HG03521 (cell line): ENCODE data around the gene HOXC13.

ENCODE experiments used
- ATAC-seq: cut with Tn5 transposase; IDR thresholded peaks from one replicate; pipeline ENCODE4 v1.9.1; 2021; ENCODE audit warnings: mild to moderate bottlenecking, moderate library complexity; ENCODE audit not compliant: unreplicated experiment

The HOXC13 gene

DNA sequence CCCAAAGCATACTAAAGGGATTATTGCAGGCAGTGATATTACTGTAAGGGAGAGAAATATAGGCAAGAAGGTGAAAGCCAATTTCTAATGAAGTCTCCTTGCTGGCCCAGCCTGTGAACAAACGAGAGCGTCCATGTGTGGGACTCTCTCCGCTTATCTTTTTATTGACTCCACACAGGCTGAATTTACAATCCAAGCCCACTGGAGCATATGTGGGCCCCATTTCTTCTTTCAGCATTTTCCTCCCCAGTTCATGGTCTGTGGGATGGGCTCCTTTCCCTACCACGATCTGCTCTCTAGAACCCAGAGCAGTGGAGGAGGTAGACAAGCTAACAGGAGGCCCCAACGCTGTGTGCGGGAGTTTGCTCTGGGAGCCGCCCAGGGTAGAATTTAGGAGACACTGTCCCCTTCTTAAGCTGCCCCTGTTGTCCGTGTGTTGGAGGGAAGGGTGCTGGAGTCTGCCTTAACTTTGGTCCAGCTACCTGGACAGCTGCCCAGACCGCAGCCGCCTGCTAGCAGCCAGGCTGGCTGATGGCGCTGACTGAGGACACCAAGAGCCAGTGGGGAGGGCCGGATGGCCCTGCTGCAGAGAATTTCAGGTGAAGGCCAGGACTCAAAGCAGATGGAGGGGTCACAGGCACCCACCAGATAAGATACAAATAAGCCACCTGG, 31.1 kb downstream of the HOXC13 start:
- ATAC-seq = no peak

DNA sequence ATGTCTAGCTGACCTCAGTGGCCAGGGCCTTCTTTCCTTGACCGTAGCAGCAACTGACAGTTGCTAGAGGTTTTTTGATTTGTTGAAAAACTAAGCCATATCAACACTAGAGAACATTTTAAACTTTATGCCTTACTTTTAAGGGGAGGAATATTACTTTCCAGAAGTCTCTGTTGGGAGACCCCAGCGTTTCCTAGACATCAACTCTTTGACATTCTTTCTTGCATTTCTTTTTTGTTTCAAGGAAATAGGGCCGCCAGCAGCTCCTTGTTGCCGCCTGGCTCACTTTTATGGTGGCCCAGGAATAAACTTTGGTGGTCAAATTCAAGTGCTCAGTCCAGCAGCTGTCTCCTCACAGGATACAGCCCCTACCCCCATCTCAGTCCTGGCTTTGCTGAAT, 31.8 kb downstream of the HOXC13 start:
- ATAC-seq = no peak

DNA sequence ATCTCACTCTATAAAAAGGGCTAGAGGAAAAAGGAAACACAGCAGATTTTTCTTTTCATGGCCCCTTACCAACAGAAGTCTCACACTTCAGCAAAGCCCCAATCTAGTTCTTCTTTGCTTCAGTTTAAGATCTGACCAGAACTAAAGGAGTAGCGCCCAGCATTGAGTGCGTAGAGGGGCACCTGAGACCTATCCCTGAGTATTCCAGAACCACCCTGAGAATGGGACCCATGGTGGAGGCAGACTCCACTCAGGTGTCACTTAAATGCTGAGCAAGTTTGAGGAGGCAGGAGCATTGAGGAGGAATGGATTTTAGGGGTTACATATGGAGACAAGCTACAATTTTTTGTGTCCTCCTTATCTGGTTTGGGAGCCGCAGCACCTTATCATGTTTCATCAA, 32.5 kb downstream of the HOXC13 start:
- no peak for ATAC-seq

DNA sequence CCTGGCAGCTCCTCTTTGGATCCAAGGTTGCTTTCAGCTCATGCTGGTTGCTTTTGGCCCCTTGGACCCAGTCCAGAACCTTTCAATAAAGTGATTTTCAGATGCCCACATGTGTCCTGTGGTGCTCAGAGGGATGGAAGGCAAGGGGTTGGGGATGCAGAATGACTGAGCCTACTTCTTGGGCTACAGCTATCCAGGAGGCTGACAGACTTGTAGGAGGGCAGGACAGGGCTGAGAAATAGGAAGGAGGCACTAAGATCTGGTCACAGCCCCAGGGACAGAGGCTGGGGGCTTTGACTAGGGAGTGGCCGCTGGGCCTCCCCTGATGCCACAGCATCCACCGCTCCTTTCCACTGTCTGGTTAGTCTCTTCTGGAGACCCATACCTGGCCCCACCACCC, 33.1 kb downstream of the HOXC13 start:
- ATAC-seq = no peak

DNA sequence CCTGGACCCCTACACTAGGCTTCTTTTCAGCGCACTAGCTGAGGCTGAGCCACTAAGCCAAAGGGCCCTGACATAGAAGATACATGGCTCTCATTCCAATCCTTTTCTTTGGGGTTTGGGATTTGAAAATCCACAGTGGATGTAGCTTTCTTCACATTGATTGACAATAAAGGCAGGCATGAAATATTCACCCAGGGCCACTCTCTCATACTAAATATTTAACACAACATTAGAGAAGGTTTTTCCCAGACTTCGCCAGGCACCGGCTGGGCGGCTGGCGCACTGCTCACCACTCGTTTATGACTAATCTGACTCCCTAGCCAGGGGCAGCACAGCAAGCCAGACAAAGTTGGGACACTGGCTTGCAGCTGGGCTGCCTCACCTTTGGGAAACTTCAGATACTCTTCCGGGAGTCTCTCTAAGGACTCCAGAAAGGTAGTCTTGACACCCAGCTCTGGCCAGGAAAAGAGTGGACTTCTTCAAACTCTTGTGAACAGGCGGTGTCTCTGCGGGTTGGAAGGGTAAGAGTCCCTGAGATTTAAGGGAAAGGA, 33.6 kb downstream of the HOXC13 start:
- no peak for ATAC-seq

DNA sequence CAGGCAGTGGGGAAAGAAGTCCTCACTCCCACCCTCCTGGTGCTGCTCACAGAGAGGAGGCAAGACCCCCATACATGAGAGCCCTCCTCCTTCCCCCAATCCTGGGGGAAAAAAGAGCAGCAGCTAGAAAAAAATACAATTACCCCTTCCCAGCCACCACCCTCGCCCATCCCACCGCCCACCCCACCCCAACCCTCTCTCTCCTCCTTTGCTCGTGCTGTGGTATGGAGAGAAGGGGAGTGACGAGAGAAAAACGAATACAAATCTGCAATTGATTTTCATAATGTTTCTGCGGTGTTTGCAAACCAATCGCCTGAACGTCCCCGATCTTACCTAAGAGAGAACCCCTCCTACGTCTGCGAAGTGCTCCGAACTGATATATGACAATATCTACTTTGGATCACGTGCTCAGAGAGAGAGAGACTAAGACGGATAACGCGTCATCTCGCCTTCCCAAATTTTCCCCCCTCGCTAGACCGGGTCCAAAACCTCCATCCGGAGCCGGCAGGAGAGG, 34.1 kb downstream of the HOXC13 start, which contains the start of gene HOXC11:
TSS of gene HOXC11 (plus strand) at position 405 of the 514 bp plus-strand sequence. CDS start 116 bp downstream, outside the sequence.
- no peak for ATAC-seq

DNA sequence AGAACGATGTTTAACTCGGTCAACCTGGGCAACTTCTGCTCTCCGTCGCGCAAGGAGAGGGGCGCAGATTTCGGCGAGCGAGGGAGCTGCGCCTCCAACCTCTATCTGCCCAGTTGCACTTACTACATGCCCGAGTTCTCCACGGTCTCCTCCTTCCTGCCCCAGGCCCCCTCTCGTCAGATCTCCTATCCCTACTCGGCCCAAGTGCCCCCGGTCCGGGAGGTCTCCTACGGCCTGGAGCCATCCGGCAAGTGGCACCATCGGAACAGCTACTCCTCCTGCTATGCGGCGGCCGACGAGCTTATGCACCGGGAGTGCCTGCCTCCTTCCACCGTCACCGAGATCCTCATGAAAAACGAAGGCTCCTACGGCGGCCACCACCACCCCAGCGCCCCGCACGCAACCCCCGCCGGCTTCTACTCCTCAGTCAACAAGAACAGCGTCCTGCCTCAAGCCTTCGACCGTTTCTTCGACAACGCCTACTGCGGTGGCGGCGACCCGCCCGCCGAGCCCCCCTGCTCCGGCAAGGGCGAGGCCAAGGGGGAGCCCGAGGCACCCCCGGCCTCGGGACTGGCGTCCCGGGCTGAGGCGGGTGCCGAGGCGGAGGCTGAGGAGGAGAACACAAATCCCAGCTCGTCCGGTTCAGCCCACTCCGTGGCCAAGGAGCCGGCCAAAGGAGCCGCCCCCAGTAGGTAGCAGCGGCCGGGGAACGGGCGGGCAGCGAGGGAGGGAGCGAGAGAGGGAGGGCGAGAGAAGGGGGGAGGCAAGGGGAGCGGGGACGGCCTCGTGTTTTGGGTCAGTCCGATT, 34.8 kb downstream of the HOXC13 start:
- ATAC-seq = no peak

DNA sequence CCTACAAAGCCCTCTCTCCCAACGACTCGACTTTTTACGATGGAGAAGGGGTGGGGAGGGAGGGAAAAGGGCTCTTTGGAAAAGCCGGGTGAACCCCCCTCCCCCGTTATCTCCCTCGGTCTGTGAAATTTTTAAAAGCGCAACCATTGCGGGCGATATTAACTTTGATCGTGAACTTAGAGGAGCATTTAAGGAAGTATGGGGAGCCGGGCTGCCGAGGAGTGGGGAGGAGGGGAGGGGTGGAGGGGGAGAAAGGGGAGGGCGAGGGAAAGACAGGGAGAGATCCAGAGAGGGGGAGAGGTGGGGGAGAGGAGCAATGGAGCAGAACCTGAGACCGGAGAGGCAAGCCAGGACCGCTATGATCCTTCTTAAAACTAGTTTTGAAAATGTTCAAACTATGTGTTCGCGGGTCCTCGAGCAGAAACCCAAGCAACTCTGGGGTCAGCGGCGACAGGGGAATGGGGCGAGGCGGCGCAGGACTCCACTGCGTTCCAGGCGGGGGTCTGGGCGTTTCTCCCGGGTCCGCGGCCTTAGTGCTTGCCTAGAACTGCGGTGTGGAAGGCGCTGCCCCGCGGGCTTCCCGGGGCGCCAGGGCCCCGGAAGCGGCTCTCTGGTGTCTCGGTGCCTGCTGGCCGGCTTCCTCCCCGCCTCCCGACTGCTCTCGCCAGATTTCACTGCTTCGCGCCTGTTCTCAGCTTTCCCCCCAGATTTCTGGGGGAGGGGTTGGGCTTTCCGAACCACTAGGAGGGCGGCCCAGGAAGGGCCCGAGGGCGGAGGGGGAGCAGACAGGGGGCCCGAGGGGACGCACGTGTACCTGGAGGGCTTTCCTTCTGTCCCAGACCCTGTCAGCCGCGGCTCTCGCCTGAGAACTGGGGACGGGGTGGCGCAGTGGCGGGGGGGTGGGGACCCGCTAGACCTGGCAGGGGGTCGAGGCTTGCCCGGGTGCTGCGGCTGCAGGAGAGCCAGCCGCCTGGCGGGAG, 35.7 kb downstream of the HOXC13 start, which contains the start of gene HOTAIR:
TSS of gene HOTAIR (minus strand) at position 871 of the 980 bp plus-strand sequence.
- ATAC-seq = no peak

DNA sequence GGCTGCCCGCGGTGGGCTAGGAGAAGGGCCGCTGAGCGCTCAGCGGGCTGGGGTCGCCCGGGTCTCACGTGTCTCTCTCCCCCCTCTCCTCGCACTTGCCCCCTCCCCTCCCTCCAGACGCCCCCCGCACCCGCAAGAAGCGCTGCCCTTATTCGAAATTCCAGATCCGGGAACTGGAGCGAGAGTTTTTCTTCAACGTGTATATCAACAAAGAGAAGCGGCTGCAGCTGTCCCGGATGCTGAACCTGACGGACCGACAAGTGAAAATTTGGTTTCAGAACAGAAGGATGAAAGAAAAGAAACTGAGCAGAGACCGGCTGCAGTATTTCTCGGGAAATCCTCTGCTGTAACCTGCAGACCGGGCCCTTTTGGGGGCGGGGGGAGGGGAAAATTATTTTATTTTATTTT, 36.4 kb downstream of the HOXC13 start:
- no peak for ATAC-seq

DNA sequence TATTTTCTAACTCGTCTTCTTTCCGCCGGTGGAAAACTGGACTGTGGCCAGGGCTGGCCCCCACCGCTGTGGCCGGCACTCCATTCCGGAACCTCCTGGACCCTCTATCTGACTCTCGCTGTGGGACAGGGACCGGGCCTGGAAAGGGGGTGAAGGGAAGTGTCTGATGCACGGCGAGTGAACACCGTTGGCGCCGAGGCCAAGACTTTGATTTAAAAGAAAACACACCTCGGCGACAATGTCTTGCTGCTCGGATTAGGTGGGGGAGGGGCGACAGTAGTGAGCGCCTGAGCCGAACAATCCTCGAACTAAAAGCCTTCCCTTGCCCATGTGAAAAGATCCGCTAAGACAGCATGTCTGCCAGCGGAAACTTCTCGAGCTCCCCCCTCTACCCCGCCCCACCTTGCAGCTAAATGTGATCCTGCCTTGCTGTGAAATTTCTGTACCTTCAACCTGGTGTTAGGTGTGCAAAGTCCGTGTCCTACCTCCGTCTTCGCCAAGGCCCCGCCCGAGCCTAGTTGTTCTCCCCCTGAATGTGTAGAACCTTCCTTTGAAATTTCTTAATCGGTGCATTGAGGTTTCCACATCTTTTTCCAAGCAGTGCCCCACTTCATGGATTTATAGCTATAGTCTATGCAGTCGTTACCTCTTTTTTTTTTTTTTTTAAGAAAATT, 37.0 kb downstream of the HOXC13 start:
- ATAC-seq = no peak

DNA sequence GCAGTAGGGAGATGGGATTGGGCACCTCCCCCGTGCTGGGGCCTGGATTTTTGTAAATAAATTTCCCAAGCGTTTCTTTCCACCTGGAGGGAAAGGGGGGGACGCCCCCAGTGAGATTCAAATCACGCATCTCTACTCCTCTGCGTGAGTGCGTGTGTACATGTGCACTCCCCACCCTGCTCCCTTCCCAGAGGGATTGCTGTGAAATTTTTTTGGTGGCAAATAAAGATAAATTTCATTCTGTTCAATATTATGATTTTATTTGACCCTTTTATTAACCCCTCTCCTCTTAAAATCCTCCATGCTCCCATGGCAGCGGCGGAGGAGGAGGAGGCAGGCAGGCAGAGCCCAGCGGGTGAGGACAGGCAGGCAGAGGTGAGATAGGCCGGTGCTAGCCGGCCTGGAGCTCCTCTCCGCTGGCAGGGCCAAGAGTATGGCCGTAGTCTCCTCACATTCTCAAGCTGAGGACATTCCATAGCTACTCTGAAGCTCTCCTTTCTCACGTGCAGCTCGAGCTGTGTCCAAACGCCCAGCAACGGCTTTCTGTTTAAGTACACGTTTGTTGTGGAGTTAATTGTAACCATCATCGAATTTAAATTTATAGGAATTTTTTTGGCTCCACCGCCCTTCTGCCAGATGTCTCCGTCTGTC, 37.7 kb downstream of the HOXC13 start:
- ATAC-seq = no peak

DNA sequence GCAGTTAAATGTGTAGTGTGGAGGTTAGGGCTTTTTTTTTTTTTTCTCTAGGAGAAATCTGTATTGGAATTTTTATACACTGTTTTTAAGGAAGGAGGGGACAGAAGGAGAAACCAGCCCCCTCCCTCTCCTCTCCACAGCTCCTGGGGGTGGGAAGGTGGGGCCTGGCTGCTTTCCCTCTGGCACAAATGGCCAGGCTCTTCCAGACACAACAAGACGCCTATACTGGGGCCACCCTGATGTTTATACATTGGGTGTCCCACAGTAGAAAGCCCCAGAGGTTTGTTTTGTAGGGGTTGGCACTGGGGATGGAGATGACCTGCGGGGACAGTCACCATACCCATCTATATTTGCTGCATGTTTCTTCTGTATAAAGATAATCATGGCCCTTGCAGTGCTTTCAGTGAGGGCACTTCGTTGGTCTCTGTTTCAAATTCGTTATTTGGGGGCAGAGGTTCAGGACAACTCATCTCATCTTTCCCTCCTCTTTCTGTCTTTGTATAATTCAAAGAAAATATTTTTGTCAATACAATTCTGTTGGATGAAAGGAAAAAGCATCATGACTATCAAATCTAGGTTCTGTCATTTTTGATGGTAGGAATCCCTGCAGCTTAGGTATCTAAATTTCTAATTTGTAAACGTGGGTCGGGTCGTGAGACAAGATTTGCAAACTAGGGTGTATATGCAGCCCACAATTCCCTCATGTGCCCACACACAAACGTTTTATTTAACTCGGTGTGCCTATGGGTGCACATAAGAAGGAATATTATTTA, 38.4 kb downstream of the HOXC13 start:
- no peak for ATAC-seq

DNA sequence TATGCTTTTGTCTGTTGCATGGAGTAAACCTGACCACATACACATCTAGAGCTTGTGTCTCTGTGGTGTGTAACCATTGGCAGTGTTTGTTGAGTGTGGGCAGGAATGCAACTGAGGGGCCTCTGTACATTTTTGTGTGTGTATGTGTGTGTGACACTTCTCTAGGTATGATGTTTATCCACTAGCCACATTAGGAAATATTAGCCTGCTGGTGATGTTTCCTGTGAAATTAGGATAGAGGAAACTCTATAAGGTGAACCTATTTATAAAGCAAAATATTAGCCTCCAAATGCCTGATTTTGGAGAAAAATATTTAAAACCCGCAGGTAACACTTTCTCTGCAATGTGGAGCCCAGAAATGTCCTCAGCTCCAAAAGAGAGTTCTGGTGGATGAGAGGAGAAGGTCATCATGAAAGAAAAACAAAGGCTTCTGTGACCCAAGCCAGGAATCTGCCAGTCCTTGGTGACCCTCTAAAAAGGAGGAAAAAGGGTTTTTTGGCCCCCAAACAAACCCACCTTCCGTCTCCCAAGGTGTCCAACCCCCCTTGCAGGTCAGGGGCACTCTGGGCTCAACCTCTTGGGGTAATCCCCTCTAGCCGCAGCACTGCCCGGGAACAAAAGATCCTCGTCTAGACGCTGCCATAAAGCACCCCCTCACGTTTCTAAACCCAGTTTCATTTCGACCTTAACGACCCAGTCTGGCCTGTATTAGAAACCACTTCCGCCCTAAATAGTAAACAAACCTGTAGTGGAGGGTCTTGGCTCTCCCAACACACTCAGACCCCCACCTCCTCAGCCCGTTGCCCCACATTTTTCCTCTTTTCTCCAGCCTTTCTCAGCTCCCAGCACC, 39.2 kb downstream of the HOXC13 start:
- no peak for ATAC-seq

DNA sequence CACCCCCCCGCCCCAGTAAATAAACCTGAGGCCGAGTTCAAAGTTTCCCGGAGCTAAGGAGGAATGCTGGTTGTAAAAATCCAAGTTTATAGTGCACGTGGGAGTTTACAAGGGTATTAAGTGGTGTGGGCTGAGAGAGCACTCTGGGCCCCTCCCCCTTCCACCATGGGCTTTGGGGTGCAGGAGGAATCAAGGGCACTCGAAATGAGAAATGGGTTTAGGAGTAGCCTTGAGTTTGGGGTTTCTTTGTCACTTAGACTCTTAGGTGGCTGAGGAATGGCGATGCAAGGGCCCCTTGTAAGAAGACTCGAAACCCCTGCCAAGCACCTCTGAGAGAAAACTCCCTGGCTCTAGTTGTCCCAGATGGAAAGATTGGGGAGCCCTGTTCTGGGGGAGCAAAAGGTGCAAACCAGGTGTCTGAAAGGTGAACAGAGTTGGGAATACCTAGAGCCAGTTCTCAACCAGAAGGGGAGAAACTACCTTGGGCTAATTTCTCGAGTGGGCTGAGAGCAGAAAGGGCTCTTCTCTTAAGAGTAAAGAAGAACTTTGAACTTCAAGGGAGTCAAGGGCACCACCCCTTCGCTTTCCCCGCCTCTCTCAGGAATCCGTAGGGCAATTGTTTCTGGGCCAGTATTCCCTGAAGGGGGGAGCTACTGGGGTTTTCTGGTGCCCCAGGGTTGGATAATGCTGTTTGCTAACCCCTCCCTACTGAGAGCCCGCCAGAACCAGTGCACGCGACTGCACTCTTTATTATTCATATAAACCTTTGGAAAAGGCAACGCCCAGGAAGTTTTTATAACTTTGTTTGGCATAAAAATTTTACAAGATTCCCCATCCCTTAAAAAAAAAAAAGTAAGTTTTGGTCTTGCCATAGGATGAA, 40.1 kb downstream of the HOXC13 start:
- ATAC-seq = no peak

DNA sequence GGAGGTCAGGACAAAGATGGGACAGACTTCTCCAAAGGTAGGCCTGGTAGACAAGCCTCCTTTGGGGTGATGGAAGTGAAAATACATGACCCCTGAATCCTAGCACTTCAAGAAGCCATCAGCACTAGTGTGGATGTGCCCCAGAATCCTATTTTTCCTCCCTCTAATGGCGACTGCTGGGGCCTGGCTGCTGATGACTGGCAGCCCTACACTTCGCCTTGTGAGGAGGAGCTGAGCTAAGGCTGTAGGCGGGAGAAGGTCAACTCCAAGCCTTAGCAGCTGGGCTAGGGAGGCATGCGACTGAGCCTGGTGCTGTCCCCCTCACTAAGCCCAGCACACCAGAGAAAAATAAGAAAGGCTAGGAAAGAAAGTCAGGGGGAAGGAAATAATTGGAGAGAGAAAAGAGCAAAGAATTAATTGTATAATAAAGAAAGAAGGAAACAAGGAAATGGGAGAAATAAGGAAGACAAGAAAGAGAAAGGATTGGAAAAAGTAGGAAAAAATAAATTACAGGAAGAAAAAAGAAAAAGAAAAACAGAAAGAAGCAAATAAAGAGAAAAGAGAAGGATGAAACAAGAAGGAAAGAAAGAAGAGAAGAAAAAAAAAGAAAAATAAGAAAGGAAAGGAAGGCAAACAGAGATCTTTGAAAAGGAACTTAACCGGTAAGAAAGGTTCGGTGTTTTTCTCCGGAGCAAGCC, 41.6 kb downstream of the HOXC13 start:
- no peak for ATAC-seq

DNA sequence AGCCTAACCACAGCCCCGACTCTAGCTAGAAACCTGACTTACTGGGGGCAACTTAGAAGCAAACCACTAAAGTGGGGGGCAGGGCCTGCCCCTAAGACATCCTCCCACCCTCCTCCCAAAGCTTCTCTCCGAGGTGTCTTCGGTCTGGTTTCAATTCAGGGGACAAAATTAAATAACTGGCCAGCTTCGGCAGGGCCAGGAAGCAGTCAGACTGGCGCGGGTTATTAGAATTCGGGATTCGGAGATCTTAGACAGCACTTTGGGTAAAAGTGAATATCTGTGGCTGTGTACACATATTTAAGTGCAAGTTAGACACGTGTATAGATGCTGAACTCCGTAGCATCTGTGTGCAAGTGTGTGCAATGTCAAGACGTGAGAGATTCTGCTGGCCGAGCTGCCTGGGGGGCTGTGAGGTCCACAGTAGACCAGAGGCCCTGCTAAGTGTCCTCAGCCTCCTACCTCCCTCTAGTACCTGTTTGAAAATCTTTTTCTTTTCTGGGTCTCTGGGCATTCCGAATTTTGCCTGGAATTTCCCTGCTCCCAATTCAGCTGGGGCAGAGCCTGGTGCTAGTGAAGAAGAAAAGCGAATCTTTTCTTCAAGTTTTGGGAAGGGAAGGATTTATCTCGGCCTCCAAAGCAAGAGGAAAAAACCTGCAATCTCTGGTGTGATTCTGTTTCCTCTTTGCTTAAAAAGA, 42.3 kb downstream of the HOXC13 start:
- ATAC-seq = no peak
